GM19099 (cell line): ENCODE results near the gene CDK5R1.
A peak's percentile ranks its signal among the peaks of the same experiment; 100 is the strongest.

Source experiments
- POLR2A ChIP-seq: IDR thresholded peaks from 3 replicates; pipeline ENCODE4 v1.6.1; 2011; ENCODE audit warnings: low read depth; ENCODE audit not compliant: insufficient read length; ENCODE audit errors: extremely low read depth

The CDK5R1 gene

DNA sequence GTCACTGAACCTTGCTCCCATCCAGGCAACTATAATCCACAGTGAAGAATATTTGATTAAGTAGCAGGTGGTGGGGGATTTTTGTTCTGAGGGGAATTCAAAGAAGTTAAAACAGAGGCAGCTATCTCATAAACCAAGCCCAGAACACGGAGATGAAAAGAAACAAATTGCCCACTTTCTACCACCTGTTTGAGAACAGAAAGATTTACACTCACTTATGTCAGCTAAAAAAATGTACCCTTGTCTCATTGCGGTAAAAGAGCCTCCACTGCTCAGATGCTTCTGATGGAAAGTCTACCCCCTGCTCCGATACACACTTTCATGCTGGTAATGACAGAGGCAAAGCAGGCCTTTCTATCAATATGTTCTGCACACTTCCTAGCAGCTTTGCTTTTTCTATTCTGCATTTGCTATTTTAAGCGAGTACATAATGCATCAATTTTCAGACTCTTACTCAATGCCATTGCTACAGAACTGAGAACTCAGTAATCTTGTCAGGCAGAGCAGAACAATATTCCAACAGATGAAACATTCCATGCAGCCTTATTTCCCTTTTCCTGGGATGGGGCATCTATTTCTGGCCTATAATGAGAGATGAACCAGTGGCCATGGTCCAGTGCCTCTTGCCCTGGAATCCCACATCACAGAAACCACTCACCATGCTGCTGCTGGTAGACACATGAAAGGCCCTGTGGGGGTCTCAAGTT is 29.0 kb downstream of the CDK5R1 start:
- TF ChIP-seq POLR2A, result no peak

DNA sequence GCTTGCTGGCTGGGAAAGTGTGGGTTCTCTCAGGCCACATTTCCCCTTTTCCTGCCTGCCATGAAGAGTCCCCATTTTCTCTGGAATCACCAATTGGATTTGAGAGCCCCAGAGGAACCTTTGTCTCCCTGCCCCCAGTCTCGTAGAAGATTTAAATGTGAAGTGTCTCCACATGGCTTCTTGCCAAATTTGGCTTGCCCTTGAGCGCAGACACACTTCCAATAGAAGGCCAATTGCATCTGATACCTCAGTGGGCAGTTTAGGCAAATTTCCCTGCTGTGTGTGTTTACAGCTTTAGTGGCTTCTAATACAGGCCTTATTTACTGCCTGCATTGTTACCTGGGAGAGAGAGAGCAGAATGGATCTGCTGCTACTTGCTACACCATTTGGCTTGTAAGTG is 29.7 kb downstream of the CDK5R1 start:
- no peak for TF ChIP-seq POLR2A

DNA sequence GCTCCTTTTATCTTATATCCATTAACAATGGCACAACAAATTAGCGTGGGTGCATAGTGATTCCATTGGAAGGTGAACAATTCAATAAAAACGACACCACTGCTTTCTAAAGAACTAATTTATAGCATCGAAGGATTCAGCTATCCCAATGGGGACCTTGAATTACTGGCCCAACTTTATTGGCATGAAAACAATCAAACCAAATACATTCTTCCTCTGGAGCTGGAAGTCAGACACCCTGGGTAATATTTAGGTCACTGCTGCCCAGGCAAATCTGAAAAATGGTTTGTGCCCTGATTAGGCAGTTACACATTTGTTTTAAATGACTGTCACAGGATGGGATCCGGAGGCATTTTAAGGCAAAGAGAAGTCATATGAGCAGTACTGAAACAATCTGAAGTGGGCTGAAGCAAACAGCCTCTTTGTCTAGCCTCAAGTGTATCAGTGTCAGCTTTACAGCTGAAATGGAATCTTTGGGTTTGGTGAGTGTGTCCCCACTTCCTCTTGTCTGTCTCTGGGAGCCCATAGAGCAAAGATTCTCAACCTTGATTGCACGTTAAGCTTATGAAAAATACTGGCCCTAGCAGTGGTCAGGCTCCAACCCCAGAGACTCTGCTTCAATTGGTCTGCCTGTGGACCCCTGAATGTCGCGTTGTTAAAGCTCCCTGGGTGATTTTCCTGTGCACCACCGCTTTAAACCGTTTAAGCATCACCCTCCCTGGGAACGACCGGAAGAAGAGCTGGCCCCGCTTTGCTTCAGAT is 30.3 kb downstream of the CDK5R1 start:
- no peak for TF ChIP-seq POLR2A

DNA sequence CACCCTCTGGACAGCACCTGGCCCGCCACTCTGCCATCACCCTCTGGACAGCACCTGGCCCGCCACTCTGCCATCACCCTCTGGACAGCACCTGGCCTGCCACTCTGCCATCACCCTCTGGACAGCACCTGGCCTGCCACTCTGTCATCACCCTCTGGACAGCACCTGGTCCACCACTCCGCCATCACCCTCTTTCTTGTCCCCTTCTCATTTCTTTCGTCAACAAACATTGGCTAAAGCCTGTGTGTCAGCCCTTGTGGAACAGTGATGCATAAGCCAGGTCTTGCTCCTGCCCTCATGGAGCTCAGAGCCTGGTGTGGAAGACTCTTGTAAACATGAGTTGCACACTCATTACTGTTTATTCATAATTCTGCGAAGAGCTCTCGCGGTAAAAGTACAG is 31.2 kb downstream of the CDK5R1 start:
- no peak for TF ChIP-seq POLR2A

DNA sequence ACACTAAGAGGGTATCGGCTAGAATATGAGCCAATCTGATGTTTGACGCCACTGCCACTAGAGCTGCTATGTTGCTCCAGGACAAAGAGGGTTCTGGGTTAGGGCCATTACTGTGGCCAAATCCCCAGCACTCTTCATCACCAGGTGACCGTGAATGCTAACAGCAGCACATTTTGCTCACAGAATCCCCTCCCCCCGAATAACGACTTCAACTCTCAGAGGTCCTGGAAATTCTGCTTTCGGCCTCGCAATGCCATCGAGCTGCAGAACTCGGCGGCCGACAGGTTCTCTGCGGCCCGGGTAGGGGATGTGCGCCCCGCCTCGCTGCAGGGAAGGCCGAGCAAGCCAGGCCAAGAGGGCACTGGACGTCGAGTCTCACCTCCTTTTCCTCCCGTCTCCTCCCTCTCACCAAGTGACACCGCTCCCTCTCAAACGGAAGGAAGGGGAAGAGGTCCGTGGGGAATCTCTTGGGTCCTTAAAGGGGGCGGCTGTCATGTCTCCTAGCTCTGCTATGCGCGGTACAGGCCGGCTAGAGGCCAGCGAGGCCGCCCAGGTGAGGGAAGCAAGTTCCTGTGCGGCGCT is 31.9 kb downstream of the CDK5R1 start:
- no peak for TF ChIP-seq POLR2A

DNA sequence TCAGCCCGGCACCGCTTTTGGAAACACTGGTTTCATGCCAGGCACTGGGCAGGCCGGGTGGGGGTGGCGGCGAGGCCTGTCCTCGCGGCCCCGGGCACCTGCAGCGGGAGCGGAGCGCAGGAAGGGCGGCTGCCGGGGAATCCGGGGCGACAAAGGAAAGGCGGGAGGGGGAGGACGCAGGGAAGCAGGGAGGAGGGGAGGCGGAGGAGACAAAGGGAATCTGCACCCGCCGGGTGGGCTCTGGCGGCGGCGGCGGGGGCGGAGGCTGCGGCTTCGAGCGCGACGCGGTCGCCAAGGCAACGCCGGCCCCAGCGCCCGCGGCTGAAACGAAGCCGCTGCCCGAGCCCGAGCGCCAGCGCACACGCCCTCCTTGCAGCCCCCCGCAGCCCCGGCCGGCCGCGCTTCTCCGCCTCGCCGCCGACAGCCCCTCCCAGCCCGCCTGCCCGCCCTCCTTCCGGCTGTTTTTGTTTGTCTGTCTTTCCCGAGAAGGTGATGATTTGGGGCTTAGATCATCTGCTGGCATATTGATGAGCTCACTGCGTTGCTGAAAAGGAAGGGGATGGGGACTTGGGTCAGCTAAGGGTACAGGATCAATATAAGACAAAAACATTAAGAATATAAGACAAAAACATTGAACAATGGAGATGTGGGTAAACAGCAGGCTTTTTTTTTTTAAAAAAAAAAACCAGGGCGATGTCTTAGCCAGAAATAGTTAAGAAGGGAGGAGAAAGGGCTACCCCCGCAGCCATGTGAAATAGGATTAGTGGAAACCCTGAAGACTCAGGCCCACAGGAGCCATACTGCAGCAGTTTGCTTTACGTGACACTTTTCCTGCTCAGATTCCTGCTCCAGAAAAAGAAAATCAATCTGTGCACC is 32.7 kb downstream of the CDK5R1 start:
- no peak for TF ChIP-seq POLR2A

DNA sequence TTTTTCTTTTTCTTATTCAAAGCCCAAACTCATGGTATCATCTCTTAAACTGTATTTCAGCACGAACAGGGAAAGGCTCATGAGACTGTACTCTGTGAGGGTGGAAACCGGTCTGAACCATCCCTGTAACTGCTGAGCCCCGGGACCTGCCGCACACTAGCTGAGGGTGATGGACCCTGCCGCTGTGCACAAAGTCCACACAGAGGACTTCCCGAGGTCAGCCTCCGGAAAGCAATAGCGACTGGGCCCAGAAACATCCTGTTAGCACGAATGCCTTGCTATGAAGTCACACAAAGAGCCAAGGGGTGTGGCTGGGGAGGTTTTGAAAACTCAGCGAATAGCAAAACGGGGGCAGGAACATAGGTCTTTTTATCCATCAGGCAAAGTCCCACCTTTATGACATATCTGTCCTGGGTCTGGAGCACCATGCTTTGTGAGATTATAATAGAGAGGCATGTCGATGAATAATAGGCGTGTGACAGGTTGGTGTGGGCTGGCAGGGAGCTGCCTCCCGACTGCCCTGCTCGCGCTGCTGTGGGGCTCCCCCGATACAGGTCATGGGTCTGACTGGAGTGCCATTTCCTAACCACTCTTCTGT is 33.4 kb downstream of the CDK5R1 start:
- peak; percentile 58 for TF ChIP-seq POLR2A

DNA sequence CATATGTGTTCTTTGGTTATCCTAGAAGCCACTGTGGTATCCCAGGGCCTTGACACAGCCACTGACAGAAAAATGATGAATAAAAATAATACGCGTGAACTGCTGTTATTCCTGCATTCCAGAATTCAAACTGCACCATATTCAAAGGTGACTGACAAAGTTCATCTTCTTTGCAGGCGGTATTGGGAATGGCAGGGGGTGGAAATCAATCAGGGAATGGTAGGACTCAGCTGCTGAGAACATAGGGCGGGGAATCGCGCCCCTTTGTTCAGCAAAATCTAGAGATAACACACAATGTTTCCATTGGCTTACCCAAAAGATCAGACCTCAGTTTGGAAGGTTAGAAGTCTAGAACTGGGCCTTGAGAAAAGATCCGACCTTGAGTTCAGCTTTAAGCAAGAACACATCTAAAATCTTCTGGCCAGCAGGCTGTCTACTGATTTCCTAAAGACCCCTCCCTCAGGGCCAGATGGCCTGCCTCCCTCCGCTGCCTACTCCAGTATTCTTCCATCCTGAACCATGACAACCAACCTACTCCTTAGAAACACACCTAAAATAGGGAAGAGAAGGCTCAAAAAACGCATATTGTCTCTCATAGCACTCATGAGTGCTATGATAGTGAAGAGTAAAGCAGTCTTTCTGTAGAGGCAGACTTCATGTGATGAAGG is 34.1 kb downstream of the CDK5R1 start:
- TF ChIP-seq POLR2A, result no peak

DNA sequence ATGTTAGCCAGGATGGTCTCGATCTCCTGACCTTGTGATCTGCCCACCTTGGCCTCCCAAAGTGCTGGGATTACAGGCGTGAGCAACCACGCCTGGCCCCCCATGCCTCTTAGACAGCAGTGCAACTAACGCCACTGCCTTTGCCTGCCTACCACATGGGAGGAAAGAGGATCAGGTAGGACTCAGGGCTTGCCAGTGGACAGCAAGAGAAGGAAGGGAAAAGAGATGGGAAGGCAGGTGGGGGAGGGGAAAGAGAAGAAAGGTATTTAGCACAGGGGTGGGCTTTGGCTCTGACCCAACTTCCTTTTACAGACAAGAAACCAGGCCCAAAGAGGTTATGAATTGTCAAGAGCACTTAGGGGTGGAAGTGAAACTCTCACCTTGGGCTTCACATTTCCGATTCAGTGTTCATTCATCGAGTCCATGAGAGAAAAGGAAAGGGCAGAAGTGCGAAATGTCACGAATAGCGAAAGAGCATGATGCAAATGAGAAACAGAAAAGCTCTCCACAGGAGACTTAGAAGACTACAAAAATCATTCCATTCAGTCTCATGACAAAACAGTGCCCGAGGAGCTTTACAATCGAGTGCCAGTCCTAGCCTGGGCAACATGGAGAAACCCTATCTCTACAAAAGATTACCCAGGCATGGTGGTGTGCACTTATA is 36.4 kb downstream of the CDK5R1 start:
- TF ChIP-seq POLR2A, result no peak

DNA sequence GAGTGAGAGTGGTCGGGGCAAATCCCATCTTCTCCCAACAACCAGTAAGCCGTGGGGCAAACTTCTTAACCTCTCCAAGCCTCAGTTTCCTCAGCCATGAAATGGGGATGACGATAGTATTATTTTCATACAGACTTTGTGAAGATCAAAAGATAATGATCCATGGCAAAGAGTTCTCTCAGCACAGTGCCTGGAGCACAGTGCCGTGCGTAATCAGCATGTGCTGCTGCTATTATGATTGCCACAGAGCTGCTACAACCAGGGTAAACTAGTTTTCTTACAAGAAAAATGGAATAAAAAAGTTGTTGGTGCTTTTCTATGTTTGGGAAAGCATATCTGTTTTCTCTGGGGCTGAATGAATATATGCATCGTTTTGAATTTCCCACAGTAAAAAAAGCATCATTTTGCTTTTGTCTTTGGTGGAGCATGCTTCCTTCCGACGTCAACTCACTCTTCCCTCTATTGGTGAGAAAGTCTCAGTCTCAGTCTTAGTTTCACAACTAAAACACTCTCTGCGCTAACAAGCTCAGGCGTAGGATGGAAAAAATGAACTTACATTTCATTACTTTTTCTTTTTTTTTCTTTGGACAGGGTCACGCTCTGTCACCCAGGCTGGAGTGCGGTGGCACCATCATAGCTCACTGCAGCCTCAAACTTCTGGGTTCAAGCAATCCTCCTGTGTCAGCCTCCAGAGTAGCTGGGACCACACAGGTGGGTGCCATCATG is 37.2 kb downstream of the CDK5R1 start:
- TF ChIP-seq POLR2A, result no peak

DNA sequence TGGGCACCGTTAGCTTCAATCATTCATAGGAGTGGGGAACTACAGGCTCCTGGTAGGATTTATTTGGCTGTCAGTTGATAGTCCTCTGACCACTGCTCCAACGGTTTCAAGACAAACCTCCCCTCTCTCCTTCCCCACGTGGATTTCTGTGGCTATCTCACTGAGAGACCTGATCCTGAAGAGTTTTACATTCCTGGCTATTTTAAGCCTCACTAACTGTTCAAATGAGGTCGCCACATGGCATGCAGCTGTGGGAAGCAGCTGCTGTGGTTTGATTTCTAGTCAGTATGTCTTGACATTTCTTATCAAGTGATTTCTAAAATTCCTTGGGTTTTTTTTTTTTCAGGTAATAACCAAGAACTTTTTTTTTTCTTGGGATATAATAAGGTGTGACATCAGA is 38.3 kb downstream of the CDK5R1 start:
- TF ChIP-seq POLR2A, result no peak

DNA sequence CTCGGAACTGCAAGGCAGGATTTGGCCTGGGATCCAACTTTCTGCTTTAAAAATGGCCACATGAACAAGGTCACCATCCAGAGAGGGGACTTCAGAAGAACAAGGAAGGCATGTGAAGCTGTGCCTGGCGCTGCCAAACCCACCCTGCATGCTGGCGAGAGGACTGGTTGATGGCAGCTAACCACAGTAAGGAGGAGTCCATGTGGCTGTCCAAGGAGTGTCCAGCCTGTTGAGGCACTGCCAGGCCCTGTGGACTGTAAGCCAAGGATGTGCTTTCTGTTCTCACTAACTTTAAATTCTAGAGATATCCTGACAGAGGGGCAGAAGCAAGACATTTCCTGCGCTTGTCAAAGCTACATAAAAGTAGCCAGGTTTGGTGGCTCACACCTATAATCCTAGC is 40.4 kb downstream of the CDK5R1 start:
- TF ChIP-seq POLR2A, result no peak

DNA sequence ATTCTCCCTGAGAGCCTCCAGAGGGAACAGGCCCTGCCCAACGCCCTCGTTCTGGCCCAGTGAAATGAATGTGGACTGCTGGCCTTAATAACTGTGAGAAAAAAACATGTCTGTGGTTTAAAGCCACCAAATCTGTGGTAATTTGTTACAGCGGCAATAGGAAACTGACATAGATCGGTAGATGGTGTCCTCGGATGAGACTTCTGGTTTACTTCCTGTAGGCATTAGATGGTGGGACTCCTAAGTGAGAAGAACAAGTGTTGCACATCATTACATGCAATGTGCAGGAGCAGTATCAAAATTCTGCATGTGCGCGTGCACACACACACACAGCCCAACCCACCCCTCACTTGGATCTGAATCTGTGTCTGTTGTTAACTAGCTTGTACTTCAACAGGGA is 42.0 kb downstream of the CDK5R1 start:
- TF ChIP-seq POLR2A, result no peak
